ENCODE results near the gene C1RL.
A peak's percentile ranks its signal among the peaks of the same experiment; 100 is the strongest.
"Not testable (repeated sequence)": the region's sequence is repeated elsewhere in the genome, so short reads cannot be mapped to it uniquely, and the experiment has no call there.

C1RL gene

DNA sequence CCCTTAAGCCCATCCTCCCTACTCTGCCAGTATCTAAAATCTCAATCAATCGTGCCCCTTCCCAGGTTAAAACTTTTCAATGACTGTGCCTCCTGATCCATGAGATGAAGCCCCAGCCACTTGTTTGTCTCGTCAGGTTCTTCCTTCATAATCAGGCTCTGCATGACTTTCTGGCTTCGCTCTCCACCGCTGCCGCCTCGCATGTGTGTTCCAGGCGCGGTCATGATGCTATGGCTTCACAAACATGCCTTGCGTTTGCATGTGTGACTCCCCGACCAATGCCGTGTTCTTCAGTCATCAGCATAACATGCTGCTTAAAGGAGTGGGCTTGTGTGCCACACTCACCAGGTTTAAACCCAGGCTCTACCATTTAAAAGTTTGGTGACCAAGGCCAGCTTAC, 5.0 kb upstream of the C1RL start:
- no peak for DNase-seq

DNA sequence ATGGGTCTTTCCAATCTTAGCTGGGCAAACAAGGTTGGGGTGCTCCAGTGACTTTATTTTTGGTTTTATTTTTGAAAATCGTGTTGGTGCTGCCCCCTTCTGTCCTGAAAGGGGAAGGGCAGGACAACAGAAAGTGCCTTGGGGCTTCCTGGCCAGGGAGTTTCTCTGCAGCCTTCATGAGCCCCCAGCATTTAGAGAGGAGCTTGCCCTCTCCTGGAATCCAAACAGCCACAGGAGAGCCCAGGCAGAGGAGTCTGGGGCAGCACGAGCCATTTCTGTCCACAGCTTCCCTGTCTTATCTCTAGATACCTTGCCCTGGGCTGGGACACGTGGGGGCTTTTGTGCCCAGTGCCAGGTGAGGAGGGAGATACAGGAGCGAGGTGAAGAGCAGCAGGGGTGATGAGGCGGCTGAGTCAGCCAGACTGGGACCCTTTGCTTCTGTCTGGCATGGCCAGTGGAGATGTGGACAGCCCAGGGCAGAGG, 4.4 kb upstream of the C1RL start:
- DNase-seq: peak in 1 of 2 experiments; percentile 25

DNA sequence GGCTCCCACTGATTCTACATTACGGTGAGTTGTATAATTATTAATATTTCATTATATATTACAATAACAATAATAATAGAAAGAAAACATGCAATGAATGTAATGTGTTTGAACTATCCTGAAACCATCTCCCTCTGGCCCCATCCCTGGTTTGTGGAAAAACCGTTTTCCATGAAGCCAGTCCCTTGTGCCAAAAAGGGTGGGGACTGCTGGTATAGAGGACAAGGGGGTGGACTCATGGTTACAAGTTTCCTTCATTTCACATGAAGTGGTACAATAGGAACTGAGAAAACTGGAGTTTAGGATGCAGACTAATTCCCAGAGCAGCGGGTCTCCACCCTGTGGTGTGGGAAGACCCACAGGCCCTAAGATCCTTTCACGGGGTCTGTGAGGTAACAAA, 3.0 kb upstream of the C1RL start:
- DNase-seq: no peak

DNA sequence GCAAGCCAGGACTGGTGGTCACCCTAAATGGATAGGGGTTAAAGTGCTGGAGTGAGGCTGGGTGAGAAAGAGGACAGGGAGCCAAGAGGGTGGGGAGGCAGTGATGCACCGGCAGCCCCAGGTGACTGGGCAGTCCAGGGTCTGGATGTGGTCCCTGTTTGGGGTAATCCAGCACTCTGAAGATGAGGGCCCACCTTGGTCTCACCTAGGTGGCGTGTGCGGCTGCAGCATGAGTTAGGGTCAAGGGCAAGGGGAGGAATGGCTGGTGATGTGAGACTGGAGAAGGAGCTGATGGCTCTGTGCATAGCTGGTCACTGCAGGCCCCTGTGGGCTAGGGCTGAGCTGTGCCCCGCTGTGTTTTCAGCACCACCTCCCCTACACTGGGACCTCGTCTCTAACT, 1.6 kb upstream of the C1RL start:
- DNase-seq: no peak

DNA sequence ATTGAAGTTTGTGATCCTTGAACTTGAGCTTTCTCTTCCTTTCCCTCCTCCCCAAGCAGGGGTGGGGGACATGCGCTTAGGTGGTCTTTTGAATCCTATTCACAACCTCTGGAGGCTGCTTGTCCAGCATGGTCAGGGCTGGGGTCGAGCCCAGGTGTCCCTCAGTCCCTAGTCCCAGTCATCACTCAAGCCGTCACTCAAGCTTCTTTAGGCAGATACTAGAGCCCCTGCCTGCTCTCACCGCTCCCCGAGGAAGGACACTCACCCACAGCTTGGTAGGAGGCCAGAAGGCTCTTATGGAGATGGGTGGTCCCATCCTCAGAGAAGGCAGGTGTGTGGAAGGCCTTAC, 532 bp upstream of the C1RL start:
- no peak for DNase-seq

DNA sequence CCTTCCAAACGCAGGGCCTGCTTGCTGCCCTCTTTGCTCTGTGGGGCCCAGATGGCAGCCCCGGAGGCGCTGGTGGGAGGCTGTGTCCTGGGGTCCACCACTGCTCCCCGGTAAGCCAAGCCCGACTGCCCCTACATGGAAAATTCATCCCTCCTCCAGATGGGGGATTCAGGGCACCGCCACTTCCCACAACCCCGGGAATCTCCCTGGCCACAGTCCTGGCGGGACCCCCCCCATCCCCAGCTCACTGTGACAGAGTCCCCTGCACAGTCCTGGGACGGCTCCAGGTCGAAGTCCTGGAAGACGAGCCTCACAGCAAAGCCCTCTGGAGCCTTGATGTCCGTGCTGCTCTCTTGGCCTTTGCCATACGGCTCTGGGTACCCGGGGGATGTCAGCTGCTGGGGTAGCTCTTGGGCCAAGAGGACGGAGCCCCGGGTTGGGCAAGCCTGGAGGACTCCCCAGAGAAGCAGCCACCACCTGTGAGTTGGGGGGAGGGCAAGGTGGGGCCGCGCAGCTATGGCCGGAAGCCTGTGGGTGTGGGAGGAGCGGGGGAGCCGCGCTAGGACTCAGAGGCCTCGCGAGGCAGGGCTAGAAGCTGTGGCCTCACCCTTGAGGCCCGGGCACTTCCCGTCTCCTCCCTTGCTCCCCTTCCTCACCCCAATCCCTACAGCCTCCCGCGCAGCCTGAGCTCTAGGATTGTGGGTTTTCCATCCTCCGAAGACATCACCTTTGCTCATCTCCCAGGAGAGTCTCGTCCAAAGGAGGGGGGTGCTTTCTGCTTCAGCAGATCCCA, 815 bp downstream of the C1RL start:
- DNase-seq: peak; percentile 65 to 67

DNA sequence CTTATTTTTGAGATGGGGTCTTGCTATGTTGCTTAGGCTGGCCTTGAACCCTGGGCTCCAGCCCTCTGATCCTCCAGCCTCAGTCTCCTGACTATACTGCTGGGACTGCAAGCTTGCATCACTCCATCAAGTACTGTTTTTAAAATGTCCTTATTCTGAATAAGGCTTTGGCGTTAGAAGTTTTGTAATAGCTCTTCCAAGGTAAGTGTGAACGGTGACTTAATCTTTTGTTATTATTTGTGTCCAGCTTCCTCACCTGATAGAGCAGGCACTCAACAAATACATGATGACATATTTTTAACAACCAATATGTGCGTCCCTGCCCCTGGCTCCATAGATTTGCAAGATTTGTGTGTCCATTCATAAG, 1.4 kb downstream of the C1RL start:
- DNase-seq: no peak

DNA sequence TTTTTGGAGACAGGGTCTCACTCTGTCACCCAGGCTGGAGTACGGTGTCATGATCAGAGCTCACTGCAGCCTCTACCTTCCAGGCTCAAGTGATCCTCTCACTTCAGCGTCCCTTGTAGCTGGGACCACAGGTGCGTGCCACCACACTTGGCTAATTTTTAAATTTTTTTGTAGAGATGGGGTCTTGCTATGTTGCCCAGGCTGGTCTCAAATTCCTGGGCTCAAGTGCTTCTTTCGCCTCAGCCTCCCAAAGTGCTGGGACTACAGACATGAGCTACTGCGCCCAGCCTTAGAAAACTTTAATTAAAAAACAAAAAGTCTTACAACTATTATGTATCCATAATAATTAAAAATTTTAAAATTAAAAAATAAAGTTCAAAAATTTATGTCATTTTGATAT, 1.8 kb downstream of the C1RL start:
- DNase-seq: not testable (repeated sequence)

DNA sequence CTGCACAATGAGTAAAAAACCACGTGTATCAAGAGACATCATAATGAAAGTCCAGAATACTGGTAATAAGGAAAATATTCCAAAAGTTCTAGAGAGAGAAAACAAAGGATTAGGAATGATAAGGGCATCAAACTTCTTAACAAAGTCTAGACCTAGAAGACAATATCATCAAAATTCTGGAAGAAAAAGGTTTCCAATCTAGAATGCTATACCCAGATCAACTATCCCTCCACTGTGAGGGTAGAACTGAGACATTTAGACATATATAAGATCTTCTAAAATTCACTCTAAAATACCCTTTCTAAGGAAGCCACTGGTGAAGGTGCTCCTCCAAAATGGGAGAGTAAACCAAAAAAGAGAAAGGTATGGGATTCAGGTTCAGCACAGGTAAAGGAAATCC, 2.9 kb downstream of the C1RL start:
- no peak for DNase-seq

DNA sequence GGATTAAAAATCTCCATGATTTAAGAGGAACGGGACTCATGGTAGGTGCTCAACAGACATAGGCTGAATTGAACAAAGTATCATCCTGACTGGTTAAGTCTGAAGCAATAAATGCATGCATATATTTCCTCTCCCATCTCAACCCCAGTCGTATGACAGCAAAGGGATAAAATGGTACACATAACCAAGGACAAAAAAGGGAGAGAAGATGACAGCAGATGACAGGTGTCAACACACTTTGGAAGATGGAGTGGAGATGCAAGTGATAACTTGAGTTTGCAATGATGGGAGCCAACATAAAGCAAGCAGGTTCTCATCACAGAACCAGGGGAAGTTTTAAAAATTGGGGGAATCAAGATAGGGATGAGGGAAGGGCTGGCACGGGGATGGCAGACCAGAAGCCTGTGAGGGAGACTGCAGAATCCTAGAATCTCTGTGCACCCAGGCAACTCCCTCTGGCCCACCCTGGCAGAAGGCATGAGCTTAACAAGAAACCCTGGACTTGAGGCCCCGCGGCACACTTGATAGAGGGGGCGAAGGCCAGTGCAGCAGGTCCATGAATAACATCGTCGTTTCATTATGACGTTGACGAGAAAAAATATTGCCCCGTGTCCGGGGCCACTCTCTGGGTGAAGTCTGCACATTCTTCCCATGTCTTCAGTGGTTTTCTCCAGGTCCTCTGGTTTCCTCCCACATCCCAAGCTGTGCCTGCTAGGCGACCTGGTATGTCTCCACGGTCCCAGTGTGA, 5.0 kb downstream of the C1RL start:
- no peak for DNase-seq

DNA sequence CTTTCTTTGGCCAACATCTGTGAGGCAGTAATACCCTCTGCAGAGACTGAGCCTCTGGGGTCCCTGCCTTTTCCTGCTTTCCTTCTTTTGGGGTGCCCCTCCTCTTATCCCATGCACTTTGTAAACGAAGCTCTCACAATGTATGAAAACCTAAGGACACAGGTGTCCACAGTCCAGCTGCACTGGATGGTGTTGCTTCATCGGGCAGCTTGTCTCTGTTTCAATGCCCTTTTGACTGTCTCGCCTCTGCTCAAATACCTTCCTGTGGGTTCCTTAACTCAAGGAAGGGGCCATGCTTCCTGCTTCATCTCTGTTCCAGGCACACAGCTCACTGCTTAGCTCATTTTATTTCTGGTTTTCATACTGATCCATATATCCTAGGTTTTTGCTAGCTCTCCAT, 6.4 kb downstream of the C1RL start:
- no peak for DNase-seq

DNA sequence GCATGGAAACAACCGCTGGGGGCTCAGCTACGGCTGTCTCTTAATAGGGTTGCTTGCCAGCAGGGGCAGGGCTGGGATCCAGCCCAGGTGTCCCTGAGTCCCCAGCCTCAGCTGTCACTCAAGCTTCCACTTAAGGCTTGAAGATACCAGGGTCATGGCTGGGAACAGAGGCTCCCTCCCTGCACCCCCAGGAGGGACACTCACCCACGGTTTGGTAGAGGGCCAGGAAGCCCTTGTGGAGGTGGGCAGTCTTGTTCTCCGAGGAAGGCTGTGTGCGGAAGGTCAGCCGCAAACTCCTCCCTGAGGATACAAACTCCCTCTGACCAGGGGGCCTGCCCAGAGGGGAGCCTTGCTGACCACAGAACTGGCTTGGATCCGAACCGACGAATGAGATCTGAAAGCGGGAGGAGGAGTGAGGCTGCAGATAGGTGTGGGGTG, 7.3 kb downstream of the C1RL start:
- no peak for DNase-seq

DNA sequence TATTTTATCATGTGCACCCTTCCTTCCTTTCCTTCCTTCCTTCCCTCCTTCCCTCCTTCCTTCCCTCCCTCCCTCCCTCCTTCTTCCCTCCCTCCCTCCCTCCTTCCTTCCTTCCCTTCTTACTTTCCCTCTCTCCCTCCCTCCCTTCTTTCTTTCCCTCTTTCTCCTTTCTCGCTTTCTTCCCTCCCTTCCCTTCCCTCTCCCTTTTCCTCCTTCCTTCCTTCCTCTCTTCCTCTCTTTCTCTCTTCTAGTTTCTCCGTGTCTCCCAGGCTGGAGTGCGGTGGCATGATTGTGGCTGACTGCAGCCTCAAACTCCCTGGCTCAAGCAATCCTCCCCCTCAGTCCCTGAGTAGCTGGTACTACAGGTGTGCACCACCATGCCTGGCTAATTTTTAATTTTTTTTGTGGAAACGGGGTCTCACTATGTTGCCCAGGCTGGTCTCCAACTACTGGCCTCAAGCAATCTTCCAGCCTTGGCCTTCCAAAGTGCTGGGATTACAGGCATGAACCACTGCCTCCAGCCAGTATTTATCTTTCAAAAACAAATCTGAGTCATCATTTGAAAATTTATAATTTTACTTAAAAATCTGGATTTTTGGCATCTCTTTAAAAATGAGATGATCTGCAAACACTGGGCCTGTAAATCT, 7.8 kb downstream of the C1RL start:
- no peak for DNase-seq

DNA sequence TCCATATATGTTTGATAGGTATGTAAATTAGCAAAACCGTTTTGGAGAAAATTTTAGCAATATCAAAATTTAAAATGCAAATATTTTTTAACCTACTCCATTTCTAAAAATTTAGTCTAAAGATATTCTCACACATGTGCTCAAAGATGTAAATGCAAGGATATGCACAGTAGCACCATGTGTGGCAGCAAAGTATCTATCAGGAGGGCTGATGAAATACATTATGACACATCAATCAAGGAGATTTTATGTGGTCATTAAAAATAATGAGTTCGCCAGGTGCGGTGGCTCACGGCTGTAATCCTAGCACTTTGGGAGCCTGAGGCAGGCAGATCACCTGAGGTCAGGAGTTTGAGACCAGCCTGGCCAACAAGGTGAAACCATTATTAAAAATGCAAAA, 8.8 kb downstream of the C1RL start:
- no peak for DNase-seq

DNA sequence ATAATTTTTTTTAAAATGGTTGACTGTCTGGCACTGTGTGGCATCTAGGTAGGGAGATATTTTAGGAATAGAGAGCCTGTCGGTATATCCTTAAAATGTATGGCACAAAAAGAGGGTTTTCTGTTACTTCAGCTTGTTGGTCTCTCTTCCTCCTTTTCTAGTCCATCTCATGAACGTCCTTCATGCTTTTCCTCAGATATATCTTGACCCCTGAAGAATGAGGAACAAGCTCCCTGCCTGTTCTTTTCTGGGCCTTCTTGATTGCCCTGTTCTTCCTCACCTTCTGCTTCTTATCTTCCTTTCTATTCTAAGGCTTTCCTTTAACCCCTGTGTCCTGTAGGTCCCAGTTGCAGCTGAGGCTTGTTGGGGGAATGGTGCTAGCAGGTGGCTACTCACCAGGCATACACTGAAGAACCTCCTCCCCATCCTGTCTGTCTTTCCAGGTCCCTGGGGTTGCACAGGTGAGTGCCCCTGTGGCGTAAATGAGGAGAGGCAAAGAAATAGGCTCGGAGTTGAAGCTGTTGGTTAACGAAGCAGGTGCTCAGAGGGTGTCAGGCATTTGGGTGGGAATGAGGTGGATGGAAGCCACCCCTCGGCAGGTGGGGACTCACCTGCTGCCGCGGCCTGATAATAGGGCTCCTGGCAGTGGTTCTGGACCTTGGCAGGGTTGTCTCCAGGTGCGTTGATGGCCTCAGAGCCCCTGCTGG, 9.6 kb downstream of the C1RL start:
- no peak for DNase-seq

DNA sequence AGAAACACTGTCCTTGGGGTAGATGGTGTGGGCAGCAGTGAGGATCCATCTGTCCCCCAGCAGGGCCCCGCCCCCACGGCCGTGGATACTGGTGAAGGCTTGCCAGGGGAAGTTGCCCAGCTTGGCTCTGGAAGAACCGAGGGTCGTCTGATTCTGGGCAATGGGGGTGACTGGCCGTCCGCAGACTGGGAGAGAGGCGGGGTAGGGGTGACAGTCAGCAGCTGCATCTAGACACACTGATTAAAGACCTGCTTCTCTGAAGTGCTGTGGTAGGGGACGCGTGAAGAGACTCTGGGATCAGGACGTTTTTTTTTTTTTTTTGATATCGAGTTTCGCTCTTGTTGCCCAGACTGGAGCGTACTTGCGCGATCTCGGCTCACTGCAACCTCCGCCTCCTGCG, 12.0 kb downstream of the C1RL start:
- DNase-seq: no peak

DNA sequence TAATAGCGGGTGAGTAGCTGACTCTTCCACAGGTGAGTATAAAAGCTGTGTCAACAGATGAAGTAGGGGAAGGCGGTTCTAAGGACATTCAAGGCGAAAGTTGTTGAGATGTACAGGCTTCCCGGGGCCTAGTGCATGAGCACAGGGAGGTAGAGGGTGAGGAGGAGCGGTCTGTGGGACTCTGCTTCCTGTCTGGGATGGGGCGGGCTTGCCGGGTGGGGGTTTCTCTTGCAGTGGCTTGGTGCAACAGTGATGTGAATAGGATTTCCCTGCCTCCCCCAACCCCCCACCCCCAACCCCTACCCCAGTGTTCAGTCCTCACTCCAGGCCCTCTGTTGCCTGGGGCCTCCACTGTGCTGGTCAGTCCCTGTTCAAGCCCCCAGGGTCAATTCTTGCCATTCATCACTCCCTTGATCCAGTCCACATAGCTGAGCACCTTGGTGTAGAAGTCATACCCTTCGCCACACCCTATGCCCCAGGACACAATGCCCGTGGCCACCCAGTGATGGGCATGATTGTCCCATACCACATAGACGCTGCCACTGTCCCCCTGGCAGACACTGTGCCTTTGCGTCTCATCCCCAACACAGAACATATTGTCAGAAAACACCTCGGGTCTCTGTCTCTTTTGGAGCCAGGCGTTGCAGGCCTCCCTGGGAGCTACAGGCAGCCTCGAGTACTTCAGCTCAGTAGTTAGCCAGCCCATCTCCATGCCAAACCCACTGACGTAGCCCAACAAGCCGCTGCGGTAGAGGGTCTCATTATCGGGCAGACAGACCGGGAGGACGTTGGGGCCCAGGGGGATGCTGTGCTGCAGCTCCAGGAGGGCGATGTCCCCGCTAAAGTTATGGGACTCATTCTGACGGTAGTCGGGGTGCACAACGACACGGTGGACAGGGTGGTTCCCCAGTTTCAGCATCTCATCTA, 12.7 kb downstream of the C1RL start:
- DNase-seq: no peak

DNA sequence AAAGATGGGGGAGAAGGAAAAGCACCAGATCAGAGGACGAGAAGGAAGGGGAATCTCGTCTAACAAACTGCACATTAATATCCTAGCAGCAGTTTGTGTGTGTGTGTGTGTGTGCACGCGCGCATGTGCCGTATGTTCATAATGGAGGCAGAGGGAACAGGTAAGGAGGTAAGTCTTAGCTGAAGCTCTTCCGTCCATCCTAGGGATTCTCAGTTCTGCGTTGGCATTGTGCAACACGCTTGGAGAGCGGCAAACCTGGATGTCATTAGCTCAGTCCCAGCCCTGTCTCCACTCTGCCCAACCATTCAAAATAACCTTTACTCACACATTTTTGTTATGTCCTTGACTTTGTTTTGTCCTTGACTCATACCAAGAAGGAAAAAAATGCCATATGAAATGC, 15.1 kb downstream of the C1RL start:
- no peak for DNase-seq

DNA sequence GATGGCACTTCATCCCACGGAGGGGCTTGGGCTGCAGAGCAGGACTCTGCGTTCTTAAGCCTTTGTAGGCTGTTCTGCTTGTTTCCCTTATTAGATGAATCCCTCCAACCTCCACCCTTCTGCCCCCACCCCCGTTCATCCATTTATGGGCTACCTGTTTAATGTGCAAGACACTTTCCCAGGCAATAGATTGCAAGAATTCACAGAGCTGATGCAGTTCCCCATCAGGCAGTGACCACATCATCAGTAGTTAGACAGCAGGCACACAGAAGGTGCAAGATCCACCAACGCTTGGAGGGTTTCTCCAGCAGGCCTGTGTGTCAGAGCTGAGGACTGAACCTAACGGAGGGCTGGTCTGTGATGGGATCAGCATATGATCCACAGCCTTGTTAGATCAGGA, 15.5 kb downstream of the C1RL start:
- DNase-seq: no peak

DNA sequence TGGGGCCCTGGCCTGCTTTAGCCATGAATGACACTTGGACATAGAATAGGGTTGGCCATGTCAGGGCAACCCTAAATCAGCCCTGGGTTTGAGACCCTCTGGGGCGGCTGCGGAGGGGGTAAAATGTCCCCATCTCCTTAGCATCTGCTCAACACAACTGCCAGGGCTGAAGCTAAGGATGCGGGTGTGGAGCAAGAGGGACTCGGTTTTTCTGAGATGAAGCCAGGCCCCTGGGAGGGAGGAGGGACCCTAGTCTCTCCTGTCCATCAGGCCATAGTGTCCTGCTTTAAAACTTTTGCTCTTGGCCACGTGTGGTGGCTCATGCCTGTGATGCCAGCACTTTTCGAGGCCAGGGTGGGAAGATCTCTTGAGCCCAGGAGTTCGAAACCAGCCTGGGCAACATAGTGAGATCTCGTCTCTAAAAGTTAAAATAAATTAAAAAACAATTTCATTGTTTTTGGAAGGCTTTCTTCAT, 16.0 kb downstream of the C1RL start:
- DNase-seq: no peak

DNA sequence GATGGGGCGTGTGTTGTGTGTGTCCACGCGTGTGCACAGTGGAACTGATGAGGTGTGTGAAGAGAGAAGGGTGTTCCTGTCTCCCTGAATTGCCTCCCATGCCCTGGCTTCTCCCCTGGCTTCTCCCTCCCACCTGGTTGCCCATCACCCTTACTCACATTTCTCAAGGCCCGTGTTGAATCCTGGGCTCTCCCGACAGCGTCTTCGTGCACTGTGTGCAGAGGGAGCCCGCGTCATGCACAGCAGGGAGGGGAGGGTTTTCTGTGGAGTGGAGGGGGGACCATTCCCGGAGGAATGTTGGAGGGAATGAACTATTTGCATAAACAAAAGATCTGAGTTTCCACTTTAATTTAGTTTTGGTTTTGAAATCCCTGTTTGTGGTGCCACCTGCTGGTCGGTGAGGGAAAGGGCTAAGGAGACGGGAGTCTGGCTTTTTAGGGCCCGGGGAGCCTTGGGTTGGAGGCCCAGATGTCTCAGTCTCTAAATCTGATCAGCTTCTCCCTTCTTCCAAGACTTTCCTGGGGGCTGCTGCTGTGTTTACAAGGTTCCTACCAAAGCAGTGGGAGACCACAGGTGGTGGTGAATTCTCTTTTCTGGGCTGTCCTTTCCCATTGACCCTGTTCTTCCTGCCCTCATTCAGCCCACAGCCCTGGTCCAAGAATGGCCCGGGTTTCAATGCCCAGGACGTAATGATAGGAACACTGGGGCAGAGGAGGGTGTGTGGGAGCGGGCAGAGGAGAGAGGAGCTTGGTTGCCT, 16.6 kb downstream of the C1RL start, which contains the start of gene C1R:
Gene C1R, minus strand, starts transcription at position 217 of the 757 bp plus-strand sequence. Its CDS starts 57 bp downstream, at position 160.
- peak; percentile 57 to 63 for DNase-seq

Data from stimulated activated CD4-positive, alpha-beta T cell treated with anti-CD3 and anti-CD28 coated beads, Interleukin-4, amount 100 ng/mL, for 4 hours (primary cell).